HG02678 (cell line): ENCODE data around the gene NCK2.
A peak's percentile ranks its signal among the peaks of the same experiment; 100 is the strongest.

Experiments used
- ATAC-seq: cut with Tn5 transposase; IDR thresholded peaks from one replicate; pipeline ENCODE4 v1.9.1; 2021; ENCODE audit warnings: mild to moderate bottlenecking, moderate library complexity; ENCODE audit not compliant: unreplicated experiment

NCK2 gene

GRCh38 chr2:105789745-105790460 lies 45.2 kb downstream of the NCK2 start:
- peak; percentile 57 for ATAC-seq

- ATAC-seq: peak; percentile 10
Measured at GRCh38 chr2:105790461-105791149, 45.9 kb downstream of the NCK2 start.

- no peak for ATAC-seq
Measured at GRCh38 chr2:105791229-105791628, 46.5 kb downstream of the NCK2 start.

- no peak for ATAC-seq
Measured at GRCh38 chr2:105792561-105792960, 47.8 kb downstream of the NCK2 start.

GRCh38 chr2:105793196-105793975 lies 48.7 kb downstream of the NCK2 start:
- ATAC-seq: no peak

- no peak for ATAC-seq
Measured at GRCh38 chr2:105794926-105795574, 50.3 kb downstream of the NCK2 start.

- ATAC-seq: no peak
Measured at GRCh38 chr2:105795575-105795934, 50.8 kb downstream of the NCK2 start.

GRCh38 chr2:105796131-105796638 lies 51.5 kb downstream of the NCK2 start:
- peak; percentile 24 for ATAC-seq

- ATAC-seq: no peak
Measured at GRCh38 chr2:105796791-105797190, 52.1 kb downstream of the NCK2 start.

GRCh38 chr2:105797298-105797819 lies 52.6 kb downstream of the NCK2 start:
- ATAC-seq: peak; percentile 58

GRCh38 chr2:105798595-105798994 lies 53.9 kb downstream of the NCK2 start:
- ATAC-seq: no peak

GRCh38 chr2:105800036-105800713 lies 55.5 kb downstream of the NCK2 start:
- peak; percentile 14 for ATAC-seq

GRCh38 chr2:105800953-105801635 lies 56.4 kb downstream of the NCK2 start:
- ATAC-seq: no peak

- ATAC-seq: no peak
Measured at GRCh38 chr2:105801961-105802360, 57.2 kb downstream of the NCK2 start.

- peak; percentile 44 for ATAC-seq
Measured at GRCh38 chr2:105802587-105802986, 57.9 kb downstream of the NCK2 start.

GRCh38 chr2:105803337-105803736 lies 58.6 kb downstream of the NCK2 start:
- ATAC-seq: no peak

GRCh38 chr2:105803773-105804172 lies 59.1 kb downstream of the NCK2 start:
- no peak for ATAC-seq

- ATAC-seq: no peak
Measured at GRCh38 chr2:105804266-105804665, 59.6 kb downstream of the NCK2 start.

- ATAC-seq: no peak
Measured at GRCh38 chr2:105806996-105807395, 62.3 kb downstream of the NCK2 start.
